Activated T-helper 1 cell treated with Interleukin-2 at 50 U/mL for 16 hours (primary cell): ENCODE results near the gene CACNA2D4.

Experiments
- DNase-seq: peaks from one replicate; pipeline ENCODE4 v3.0.0-alpha.2; 2020; ENCODE audit warnings: low read depth

The CACNA2D4 gene

GRCh38 chr12:1886396-1887008, 31.9 kb downstream of the CACNA2D4 start:
- no peak for DNase-seq

DNA sequence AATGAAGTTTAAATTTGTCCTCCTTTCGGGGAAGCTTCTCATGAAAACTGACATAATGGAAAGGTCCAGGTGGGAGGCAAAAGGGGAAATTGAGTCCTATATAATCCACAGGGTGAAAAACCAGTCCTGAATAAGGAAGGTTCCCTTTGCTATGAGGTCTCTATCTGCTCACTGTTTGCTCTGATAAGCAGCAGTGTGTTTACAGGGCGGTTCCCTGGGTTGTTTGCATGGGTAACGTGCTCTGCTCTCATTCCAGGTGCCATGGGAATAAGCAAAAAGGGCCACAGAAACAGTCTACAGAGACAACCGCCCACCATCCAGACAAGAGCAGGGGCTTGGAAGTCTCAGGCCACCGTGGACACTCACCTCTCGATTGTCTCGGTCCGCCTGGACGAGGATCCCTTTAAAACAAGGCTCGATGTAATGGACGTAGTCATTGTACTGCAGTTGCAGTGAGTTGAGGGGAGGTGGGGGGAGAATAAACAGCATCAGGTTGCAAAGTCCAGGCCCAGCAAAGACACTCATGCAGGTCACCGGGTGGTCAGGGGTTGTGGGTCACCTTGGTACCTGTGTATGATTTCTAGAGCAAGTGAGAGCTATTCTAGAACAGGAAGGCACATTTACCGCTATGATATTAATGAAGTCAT, 32.7 kb downstream of the CACNA2D4 start:
- no peak for DNase-seq

DNA sequence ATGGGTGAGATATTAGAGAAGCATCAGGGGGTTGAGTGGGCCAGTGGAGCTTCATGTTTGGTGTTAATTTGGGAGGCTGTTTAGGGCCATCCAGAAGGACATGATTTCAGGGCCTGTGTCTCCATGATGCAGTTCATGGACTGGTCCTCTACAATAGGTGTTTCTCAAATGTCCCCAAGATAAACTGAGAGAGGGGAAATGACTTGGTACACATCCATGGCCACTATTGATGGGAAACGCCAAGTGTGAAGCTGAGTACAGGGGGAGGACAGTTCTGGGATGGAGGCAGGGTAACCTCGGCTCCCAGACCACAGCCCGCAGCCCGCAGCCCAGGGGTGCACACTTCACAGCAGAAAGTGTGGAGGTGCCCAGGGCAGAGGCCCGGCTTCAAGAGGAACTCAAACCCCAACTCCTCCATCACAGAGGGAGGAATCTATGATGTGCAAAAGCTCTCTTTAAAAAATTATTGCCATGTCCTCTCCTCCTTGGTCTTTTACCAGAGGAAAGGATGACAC, 33.3 kb downstream of the CACNA2D4 start:
- DNase-seq, result no peak

- DNase-seq, result no peak
Measured at GRCh38 chr12:1884651-1885050, 33.8 kb downstream of the CACNA2D4 start.

DNA sequence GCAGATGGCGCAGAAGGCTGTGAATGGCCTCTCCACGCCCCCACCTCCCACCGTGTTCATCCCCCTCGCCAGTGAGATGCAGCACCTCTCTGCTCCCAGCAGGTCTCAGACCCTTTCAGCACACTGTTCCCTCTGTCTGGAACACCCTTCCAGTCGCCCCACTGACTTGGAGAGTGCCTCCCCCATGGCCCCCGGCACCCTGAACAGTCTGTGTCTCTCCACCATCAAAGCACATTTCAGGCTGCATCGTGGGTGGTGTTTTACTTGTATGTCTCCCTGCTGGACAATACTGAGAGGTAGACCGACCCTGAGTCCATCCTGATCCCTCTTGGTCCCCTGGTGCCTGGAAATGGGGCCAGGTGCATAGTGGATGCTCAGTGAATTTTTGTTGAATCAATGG, 34.9 kb downstream of the CACNA2D4 start:
- no peak for DNase-seq

- no peak for DNase-seq
Measured at GRCh38 chr12:1882850-1883470, 35.5 kb downstream of the CACNA2D4 start.

DNA sequence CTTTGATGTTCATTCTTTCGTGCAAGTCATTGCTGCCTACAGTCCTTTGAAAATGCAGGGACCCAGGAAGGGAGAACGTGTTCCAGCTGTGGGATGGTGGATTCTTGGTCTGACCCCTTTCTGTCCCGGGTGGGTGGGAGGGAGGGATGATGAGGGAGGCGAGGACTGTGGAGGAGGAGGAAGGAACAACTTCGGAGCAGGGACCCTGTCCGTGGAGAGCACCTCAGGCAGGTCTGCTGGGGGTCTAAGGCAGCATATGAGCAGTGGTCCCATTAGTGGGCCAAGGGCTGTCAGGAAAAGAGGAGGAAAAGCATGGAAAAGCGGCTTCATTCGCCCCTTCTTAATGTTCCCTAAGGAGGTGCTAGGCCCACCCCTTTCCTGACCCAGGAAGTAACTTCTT, 36.0 kb downstream of the CACNA2D4 start:
- DNase-seq, result no peak

- DNase-seq, result no peak
Measured at GRCh38 chr12:1881936-1882335, 36.5 kb downstream of the CACNA2D4 start.

- no peak for DNase-seq
Measured at GRCh38 chr12:1881301-1881700, 37.2 kb downstream of the CACNA2D4 start.

DNA sequence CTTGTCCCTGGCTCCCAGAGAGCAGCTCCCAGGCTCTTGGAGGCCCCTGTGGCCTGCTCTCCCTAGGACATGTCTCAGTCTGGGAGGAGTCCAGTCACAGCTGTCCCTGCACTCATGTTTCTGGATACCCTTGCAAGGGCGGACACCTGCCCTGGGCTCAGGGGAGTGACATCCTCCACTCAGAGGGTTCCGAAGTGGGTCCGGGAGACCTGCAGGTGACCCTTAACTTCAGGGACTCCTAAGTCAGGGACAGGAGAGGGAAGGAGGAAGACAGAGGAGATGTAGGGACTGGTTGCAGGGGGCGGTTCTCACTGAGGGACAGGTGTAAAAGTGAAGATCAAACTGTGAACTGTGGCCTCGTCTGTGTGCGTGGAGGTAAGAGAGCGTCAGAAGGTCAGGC, 37.6 kb downstream of the CACNA2D4 start:
- no peak for DNase-seq

GRCh38 chr12:1880153-1880845, 38.2 kb downstream of the CACNA2D4 start:
- DNase-seq, result no peak

DNA sequence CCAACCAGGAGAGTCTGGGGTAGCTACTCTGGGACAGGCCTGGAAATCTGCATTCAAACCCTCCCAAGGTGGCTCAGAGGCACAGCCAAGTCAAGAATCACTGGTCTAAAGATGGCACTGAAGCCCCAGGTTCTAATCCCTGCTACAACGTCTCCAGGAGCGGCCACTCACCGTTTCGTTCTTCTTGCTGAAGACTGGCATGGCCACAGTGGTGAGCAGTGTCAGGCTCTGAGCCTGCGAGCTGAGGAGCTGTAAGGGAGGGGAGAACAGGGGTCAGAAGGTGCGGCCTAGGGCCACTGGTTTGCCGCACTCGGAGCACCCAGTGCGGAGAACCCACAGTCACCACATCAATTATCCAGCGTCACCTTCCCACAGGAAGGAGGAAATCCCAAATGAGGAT, 38.8 kb downstream of the CACNA2D4 start:
- no peak for DNase-seq

- DNase-seq, result no peak
Measured at GRCh38 chr12:1878695-1879094, 39.8 kb downstream of the CACNA2D4 start.

GRCh38 chr12:1878214-1878613, 40.2 kb downstream of the CACNA2D4 start:
- DNase-seq, result no peak

GRCh38 chr12:1877169-1877878, 41.1 kb downstream of the CACNA2D4 start:
- DNase-seq, result no peak

DNA sequence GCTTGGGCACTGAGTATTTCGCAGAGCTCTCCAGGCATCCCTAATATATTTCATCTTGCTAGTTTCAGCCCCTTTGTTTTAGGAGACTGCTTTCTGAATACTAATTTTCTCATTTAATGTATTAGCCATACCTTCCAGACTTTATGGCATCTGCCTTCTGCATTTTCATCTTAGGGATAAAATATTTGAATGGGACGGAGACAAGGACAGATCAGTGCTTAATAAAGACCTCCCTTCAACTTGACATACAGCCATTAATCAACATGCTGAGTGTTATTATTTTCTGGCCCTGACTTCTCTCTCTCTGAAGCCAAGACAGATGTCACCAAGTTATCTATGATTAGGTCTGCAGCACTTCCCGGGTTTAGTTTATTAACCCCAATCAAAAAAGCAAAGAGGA, 42.4 kb downstream of the CACNA2D4 start:
- DNase-seq, result no peak

DNA sequence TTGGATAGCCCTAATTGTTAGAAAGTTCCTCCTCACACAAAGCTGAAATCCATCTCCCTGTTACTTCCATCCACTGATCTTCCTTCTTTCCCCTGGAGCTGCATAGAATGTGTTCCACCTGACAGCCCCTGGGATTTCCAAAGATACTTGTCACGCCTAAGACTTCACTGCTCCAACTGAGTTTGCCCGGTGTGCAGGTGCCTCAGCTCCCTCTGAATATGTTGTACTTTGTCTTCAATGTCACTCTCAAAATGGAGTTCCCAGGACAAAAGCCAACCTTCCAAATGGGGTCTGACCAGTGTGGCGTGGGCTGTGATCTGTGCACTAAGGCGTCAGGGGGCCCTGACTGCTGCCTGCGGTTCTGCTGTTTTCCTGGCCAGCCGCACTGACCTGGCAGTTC, 42.8 kb downstream of the CACNA2D4 start:
- DNase-seq, result no peak

GRCh38 chr12:1873531-1874510, 44.6 kb downstream of the CACNA2D4 start:
- DNase-seq, result no peak

- DNase-seq, result no peak
Measured at GRCh38 chr12:1872448-1872847, 46.0 kb downstream of the CACNA2D4 start.

- DNase-seq, result no peak
Measured at GRCh38 chr12:1872001-1872400, 46.5 kb downstream of the CACNA2D4 start.
